Mammary epithelial cell (primary cell): Measurements from ENCODE around the gene SSH3.

Source experiments
- CTCF ChIP-seq, 2 donors: IDR thresholded peaks in 1 of 2; conservative IDR thresholded peaks in 1 of 2; 2 replicates each; pipeline ENCODE4 v1.5.1; 2011 to 2012; ENCODE audit warnings: inconsistent platforms in 2 of 2, low read length in 2 of 2, mild to moderate bottlenecking in 2 of 2, control low read depth in 1 of 2, low read depth in 1 of 2; ENCODE audit not compliant: insufficient read depth in 1 of 2; ENCODE audit errors: extremely low read depth in 1 of 2
- EZH2 ChIP-seq: IDR thresholded peaks from 2 replicates; pipeline ENCODE4 v1.6.1; 2012; ENCODE audit warnings: low read length, inconsistent platforms, borderline replicate concordance

- no peak for TF ChIP-seq CTCF (conservative IDR thresholded peaks at IDR 0.05 in 1 of 2, IDR thresholded peaks at IDR 0.05 in 1 of 2; ENCODE audit: extremely low read depth in 1 of 2, insufficient read depth in 1 of 2, low read depth in 1 of 2, low read length in 2 of 2)
- no peak for TF ChIP-seq EZH2
Observed at GRCh38 chr11:67314218-67314617, 10.9 kb downstream of the SSH3 start.
